Measurements from ENCODE around the gene TAF6.

The TAF6 gene

DNA sequence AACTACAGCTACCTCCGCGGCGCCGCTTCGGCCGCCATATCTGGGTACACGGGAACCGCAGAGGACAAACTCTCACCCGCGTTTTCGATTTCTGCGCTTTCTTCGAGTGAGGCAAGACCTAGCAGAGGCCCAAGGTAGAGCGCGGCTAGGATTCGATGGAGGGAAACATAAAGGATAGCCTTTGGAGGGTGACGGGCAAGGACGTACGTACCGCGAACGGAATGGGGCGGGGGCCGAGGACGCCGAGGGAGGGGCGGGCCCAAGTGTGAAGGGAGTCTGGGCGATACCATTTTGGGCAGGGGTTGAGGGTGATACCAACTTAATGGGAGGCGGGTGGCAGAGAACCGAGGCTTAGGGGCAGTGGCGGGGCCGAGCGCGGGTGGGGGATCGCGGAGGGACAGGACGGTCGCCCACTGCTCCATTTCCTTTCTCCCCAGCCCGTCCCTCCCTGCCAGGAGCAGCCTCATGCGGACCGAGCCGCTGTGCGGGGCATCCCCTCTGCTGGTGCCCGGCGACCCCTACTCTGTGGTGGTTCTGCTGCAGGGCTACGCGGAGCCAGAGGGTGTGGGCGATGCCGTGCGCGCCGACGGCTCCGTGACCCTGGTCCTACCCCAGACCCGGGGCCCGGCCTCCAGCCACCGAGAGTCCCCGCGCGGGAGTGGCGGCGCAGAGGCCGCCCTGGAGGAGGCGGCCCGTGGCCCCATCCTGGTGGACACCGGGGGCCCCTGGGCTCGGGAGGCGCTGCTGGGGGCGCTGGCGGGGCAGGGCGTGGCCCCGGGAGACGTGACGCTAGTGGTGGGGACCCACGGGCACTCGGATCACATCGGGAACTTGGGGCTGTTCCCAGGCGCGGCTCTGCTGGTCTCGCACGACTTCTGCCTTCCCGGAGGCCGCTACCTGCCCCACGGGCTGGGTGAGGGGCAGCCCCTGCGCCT lies 8.0 kb upstream of the TAF6 start, which contains the start of gene MBLAC1:
TSS of gene MBLAC1 (plus strand) at position 37 of the 935 bp plus-strand sequence. CDS start at position 466, 429 bp downstream.
- TF ChIP-seq, protein P1, sequence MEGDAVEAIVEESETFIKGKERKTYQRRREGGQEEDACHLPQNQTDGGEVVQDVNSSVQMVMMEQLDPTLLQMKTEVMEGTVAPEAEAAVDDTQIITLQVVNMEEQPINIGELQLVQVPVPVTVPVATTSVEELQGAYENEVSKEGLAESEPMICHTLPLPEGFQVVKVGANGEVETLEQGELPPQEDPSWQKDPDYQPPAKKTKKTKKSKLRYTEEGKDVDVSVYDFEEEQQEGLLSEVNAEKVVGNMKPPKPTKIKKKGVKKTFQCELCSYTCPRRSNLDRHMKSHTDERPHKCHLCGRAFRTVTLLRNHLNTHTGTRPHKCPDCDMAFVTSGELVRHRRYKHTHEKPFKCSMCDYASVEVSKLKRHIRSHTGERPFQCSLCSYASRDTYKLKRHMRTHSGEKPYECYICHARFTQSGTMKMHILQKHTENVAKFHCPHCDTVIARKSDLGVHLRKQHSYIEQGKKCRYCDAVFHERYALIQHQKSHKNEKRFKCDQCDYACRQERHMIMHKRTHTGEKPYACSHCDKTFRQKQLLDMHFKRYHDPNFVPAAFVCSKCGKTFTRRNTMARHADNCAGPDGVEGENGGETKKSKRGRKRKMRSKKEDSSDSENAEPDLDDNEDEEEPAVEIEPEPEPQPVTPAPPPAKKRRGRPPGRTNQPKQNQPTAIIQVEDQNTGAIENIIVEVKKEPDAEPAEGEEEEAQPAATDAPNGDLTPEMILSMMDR (IDR thresholded peaks at IDR 0.05; ENCODE audit: control insufficient read depth, extremely low read depth, insufficient read depth) = no peak
- peak; percentile 73 for DNase-seq (ENCODE audit: low read depth)
- H3K4me3 ChIP-seq (ENCODE audit: low read depth, low read length) = peak within 1 kb of the TSS; percentile 90

DNA sequence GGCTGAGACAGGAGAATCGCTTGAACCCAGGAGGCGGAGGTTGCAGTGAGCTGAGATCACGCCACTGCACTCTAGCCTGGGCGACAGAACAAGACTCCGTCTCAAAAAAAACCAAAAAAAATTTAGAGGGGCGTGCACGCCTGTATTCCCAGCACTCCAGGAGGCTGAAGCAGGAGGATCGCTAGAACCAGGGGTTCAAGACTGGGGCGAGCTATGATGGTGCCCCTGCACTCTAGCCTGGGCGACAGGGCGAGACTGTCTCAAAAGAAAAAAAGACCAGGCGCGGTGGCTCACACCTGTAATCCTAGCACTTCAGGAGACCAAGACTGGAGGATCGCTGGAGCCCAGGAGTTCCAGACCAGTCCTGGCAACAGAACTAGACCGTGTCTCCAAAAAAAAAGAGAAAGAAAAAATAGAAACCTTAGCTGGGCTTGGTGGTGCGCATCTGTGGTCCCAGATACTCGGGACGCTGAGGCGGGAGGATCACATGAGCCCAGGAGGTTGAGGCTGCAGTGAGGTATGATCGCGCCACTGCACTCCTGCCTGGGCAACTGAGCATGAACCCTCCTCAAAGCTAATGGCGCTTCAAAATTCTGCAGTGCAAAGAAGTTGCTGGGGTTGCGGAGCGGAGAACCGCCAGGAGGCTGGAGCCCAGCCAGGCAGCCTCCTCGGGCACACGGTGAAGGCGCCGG lies 7.2 kb upstream of the TAF6 start:
- TF ChIP-seq, protein P1 (IDR thresholded peaks at IDR 0.05; ENCODE audit: control insufficient read depth, extremely low read depth, insufficient read depth) = no peak
- H3K4me3 ChIP-seq (ENCODE audit: low read depth, low read length) = peak overlapping the region; percentile 90
- DNase-seq (ENCODE audit: low read depth) = peak; percentile 56

DNA sequence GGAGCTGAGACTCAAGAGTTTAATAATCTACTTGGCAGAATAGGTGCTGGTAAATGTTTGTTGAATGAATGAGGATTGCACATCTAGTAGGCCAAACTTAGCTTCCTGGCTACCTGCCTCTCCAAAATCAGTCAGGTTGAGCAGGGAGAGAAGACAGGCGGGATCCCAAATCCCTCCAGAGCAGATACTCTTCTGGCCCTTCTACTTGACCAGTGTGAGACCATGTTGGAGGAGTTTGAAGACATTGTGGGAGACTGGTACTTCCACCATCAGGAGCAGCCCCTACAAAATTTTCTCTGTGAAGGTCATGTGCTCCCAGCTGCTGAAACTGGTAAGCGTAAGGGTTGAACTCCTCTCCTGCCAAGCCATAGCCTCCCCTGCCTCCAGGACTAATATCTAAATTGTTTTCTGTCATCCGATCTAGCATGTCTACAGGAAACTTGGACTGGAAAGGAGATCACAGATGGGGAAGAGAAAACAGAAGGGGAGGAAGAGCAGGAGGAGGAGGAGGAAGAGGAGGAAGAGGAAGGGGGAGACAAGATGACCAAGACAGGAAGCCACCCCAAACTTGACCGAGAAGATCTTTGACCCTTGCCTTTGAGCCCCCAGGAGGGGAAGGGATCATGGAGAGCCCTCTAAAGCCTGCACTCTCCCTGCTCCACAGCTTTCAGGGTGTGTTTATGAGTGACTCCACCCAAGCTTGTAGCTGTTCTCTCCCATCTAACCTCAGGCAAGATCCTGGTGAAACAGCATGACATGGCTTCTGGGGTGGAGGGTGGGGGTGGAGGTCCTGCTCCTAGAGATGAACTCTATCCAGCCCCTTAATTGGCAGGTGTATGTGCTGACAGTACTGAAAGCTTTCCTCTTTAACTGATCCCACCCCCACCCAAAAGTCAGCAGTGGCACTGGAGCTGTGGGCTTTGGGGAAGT lies 5.4 kb upstream of the TAF6 start:
- no peak overlapping the region for H3K4me3 ChIP-seq (ENCODE audit: low read depth, low read length)
- no peak for DNase-seq (ENCODE audit: low read depth)
- TF ChIP-seq, protein P1 (IDR thresholded peaks at IDR 0.05; ENCODE audit: control insufficient read depth, extremely low read depth, insufficient read depth) = no peak

DNA sequence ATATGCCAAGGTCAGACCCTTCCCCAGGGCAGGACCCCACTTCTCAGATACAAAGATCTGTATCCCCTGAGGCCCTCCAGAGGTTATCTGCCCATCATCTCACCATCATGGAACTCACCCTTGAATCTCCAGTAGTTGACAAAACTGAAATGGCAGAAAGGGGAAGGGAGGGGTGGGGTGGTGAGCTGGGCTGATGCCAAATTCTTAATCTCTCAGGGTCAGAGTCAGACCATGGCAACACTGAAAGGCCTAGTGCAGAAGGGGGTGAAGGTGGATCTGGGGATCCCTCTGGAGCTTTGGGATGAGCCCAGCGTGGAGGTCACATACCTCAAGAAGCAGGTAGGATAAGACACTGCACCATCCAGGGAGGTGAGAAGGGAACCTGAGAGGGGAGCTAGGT lies 3.4 kb upstream of the TAF6 start:
- H3K4me3 ChIP-seq (ENCODE audit: low read depth, low read length) = no peak overlapping the region
- TF ChIP-seq, protein P1 (IDR thresholded peaks at IDR 0.05; ENCODE audit: control insufficient read depth, extremely low read depth, insufficient read depth) = no peak

DNA sequence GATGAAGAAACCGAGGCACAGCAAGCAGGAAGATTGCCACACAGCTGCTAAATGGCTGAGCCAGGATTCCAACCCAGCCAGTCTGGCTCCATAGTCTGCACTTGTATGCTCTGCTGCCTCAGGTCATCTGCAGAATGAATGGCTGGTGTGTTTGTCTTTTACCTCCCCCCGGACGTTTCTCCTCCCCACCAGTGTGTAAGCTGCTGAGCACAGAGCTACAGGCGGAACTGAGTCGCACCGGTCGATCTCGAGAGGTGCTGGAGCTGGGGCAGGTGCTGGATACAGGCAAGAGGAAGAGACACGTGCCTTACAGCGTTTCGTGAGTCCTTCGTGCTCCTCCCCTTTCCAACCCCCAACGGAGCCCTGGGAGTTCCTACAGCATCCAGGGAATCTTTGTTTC lies 2.9 kb upstream of the TAF6 start:
- TF ChIP-seq, protein P1 (IDR thresholded peaks at IDR 0.05; ENCODE audit: control insufficient read depth, extremely low read depth, insufficient read depth) = no peak
- DNase-seq (ENCODE audit: low read depth) = no peak
- no peak overlapping the region for H3K4me3 ChIP-seq (ENCODE audit: low read depth, low read length)

More for the DNA sequence above, 3.4 kb upstream of the TAF6 start:
- no peak for DNase-seq (ENCODE audit: low read depth)

DNA sequence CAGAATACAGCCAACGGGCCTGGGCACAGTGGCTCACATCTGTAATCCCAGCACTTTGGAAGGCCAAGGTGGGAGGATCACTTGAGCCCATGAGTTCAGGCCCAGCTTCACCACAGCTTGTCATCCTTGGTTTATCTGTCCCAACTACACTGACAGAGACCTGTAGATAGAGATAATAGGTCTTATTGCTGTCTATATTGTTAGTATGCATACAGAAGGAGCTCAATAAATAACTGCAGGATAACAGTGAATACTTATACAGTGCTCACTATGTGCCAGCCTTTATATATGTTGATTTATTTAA lies 1.5 kb upstream of the TAF6 start:
- no peak overlapping the region for H3K4me3 ChIP-seq (ENCODE audit: low read depth, low read length)
- TF ChIP-seq, protein P1 (IDR thresholded peaks at IDR 0.05; ENCODE audit: control insufficient read depth, extremely low read depth, insufficient read depth) = no peak
- no peak for DNase-seq (ENCODE audit: low read depth)

All from LNCaP clone FGC (cell line).